HTERT RPE-1 (cell line): Measurements from ENCODE around the gene PEF1.

Experiments used
- in situ Hi-C: fragments of 300-500 bp; cut with MboI; formaldehyde crosslinking; loops from 4 replicates; pipeline ENCODE4 v1.14.3; 2020; ENCODE audit warnings: low sequenced_read_pairs

Gene PEF1

GRCh38 chr1:31585736-31586365, 58.8 kb downstream of the PEF1 start:
- in situ Hi-C loops: no loop called here

- in situ Hi-C loops: no loop called here
Observed at GRCh38 chr1:31584869-31585735, 59.6 kb downstream of the PEF1 start.

- in situ Hi-C loops: no loop called here
Observed at GRCh38 chr1:31583995-31584868, 60.4 kb downstream of the PEF1 start.

- in situ Hi-C loops: no loop called here
Observed at GRCh38 chr1:31583082-31583994, 61.3 kb downstream of the PEF1 start.

- in situ Hi-C loops: no loop called here
Observed at GRCh38 chr1:31581821-31582810, 62.6 kb downstream of the PEF1 start.

GRCh38 chr1:31580891-31581603, 63.6 kb downstream of the PEF1 start:
- in situ Hi-C loops: no loop called here

GRCh38 chr1:31580513-31580870, 64.2 kb downstream of the PEF1 start:
- in situ Hi-C loops: no loop called here
